ENCODE data around the gene CSRP1.
A peak's percentile ranks its signal among the peaks of the same experiment; 100 is the strongest.
"Not testable (repeated sequence)": the region's sequence is repeated elsewhere in the genome, so short reads cannot be mapped to it uniquely, and the experiment has no call there.

The CSRP1 gene

GRCh38 chr1:201479201-201479730 is 27.7 kb downstream of the CSRP1 start:
- DNase-seq = no peak
- Mint-ChIP-seq H3K36me3 (peaks cover 7% of the 10 kb centered on the region), H3K9me3 (no peaks in the 10 kb centered on the region), H3K27ac (no peak overlapping the region), H3K4me3 (no peak overlapping the region), H3K27me3 (peaks cover 57% of the 10 kb centered on the region), H3K4me1 (peaks cover 41% of the 10 kb centered on the region)
- CTCF ChIA-PET = interaction anchor here (1.1 to 15.0 kb wide), 6 partner anchors 10 to 230 kb away, joined by 4 to 349 read pairs (median 68); partner anchors contain the start of genes CSRP1 and PHLDA3

- H3K27me3 Mint-ChIP-seq = peaks cover 61% of the 10 kb centered on the region
- not testable (repeated sequence) for H3K9me3 Mint-ChIP-seq, H3K4me3 Mint-ChIP-seq, H3K27ac Mint-ChIP-seq, H3K36me3 Mint-ChIP-seq, DNase-seq
- CTCF ChIA-PET = interaction anchor here (5.8 to 15.0 kb wide), 3 partner anchors 9 to 36 kb away, joined by 32 to 349 read pairs (median 156); partner anchors contain the start of gene PHLDA3
- peaks cover 41% of the 10 kb centered on the region for H3K4me1 Mint-ChIP-seq
These were observed 28.3 kb downstream of the CSRP1 start for GRCh38 chr1:201478666-201479065.

DNA sequence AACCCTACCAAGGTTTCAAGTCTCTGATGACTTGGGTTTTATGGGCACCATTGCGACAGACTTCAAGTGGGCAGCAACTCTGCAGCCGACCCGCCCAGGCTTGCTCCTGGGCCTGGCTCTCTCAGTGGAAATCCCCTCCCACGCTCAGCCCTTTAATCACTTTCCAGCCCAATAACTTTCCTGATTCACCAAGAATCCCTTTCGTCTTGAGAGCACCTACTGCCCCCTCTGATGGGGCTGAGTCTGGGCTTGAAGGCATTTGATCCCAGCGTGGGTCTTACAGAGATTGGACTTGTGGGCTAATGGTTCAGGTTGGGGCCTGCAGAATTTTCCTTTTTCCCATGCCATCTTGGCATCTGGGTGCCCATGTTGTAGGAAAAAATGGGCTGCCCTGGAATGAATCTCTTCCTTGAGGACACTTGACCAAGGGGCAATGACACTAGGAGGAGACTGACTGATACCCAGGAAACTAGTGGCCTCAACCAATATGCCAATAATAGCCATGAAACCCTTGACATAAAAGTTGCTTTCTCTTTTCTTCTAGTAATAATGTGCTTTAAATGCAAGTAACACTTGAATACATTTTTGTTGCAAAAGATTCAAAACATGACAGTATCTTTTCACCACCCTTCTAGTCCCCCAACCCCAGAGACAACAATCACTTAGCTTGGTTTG is 30.1 kb downstream of the CSRP1 start:
- Mint-ChIP-seq H3K27me3 (peaks cover 76% of the 10 kb centered on the region), H3K36me3 (no peaks in the 10 kb centered on the region), H3K4me1 (peaks cover 34% of the 10 kb centered on the region), H3K9me3 (no peaks in the 10 kb centered on the region), H3K4me3 (no peak overlapping the region), H3K27ac (no peak overlapping the region)
- CTCF ChIA-PET = interaction anchor here (0.6 to 15.0 kb wide), 3 partner anchors 30 to 302 kb away, joined by 3 to 349 read pairs (median 156); no protein-coding TSS in a partner anchor
- DNase-seq = no peak

- Mint-ChIP-seq H3K36me3 (no peaks in the 10 kb centered on the region), H3K4me1 (peaks cover 27% of the 10 kb centered on the region), H3K4me3 (no peak overlapping the region), H3K9me3 (no peaks in the 10 kb centered on the region), H3K27me3 (peaks cover 76% of the 10 kb centered on the region), H3K27ac (no peak overlapping the region)
- no peak for DNase-seq
- CTCF ChIA-PET = interaction anchor here (0.6 to 0.9 kb wide), 2 partner anchors 37 to 303 kb away, joined by 3 to 4 read pairs; no protein-coding TSS in a partner anchor
These were observed 30.8 kb downstream of the CSRP1 start for GRCh38 chr1:201475915-201476669.

DNA sequence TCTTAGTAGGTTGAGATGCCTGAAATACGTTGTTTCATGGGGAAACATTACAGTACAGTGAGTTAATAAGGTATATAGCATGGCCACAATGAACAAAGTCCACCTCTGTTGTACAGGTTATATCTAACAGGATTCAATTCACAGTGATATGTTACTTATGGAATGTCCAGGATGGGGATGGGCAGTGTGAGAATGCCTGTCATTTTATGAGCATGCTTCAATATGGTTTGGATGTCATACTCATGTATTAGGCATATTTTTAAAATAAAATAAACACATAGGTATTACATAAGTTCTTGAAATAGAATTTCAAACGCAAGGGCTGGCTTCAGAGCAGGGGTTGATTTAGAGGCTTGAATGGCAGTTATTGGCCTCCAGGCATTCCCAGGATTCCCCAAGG is 31.8 kb downstream of the CSRP1 start:
- H3K27me3 Mint-ChIP-seq = peaks cover 76% of the 10 kb centered on the region
- CTCF ChIA-PET = no interaction called here

GRCh38 chr1:201473296-201473695 is 33.6 kb downstream of the CSRP1 start:
- CTCF ChIA-PET = interaction anchor here (1.0 to 2.7 kb wide), 3 partner anchors 8 to 37 kb away, joined by 3 to 10 read pairs (median 9); no protein-coding TSS in a partner anchor
- Mint-ChIP-seq H3K9me3 (no peaks in the 10 kb centered on the region), H3K4me3 (no peak overlapping the region), H3K36me3 (peaks cover 2% of the 10 kb centered on the region), H3K27ac (no peak overlapping the region), H3K27me3 (peaks cover 85% of the 10 kb centered on the region), H3K4me1 (peaks cover 30% of the 10 kb centered on the region)
- DNase-seq = no peak

More for the DNA sequence above, 31.8 kb downstream of the CSRP1 start:
- Mint-ChIP-seq H3K4me3 (no peak overlapping the region), H3K9me3 (no peaks in the 10 kb centered on the region), H3K27ac (no peak overlapping the region), H3K36me3 (no peaks in the 10 kb centered on the region), H3K4me1 (peaks cover 21% of the 10 kb centered on the region)
- DNase-seq = no peak

- not testable (repeated sequence) for H3K27ac Mint-ChIP-seq, DNase-seq, H3K36me3 Mint-ChIP-seq, H3K9me3 Mint-ChIP-seq, H3K4me3 Mint-ChIP-seq
- CTCF ChIA-PET = interaction anchor here (1.8 to 2.7 kb wide), 2 partner anchors 9 to 25 kb away, joined by 9 to 10 read pairs; no protein-coding TSS in a partner anchor
- Mint-ChIP-seq H3K4me1 (peaks cover 37% of the 10 kb centered on the region), H3K27me3 (peaks cover 86% of the 10 kb centered on the region)
These were observed 34.6 kb downstream of the CSRP1 start for GRCh38 chr1:201472321-201472720.

DNA sequence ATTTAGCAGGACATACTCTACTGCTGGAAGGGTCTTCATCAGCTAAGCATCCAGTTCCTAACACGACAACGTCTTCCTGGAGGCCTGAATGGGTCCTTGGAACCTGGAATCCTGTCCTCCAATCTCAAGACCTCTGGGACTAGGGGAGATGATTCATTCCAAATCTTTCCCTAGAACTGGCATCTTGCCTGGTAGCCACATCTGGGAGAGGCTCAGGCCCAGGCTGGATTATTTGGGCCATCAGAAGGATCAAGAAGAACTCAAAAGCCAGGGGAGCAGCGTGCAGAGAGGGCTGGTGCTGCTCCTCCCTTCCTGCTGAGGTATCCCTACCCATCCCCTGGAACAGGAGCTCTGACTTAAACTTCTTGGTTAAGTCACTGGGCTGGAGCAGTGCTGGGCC is 35.2 kb downstream of the CSRP1 start:
- Mint-ChIP-seq H3K4me3 (no peak overlapping the region), H3K4me1 (peaks cover 35% of the 10 kb centered on the region), H3K9me3 (no peaks in the 10 kb centered on the region), H3K27me3 (peaks cover 82% of the 10 kb centered on the region), H3K36me3 (peaks cover 5% of the 10 kb centered on the region), H3K27ac (no peak overlapping the region)
- no peak for DNase-seq
- CTCF ChIA-PET = interaction anchor here (1.8 kb wide), 1 partner anchor 10 kb away, joined by 10 read pairs; no protein-coding TSS in a partner anchor

- no peak overlapping the region for H3K4me3 Mint-ChIP-seq
- peaks cover 5% of the 10 kb centered on the region for H3K36me3 Mint-ChIP-seq
- no peak overlapping the region for H3K27ac Mint-ChIP-seq
- no peak for DNase-seq
- no peaks in the 10 kb centered on the region for H3K9me3 Mint-ChIP-seq
- peaks cover 70% of the 10 kb centered on the region for H3K27me3 Mint-ChIP-seq
- peaks cover 26% of the 10 kb centered on the region for H3K4me1 Mint-ChIP-seq
- CTCF ChIA-PET = interaction anchor here (3.2 kb wide), 1 partner anchor 10 kb away, joined by 32 read pairs; no protein-coding TSS in a partner anchor
These were observed 36.3 kb downstream of the CSRP1 start for GRCh38 chr1:201470581-201470980.

DNA sequence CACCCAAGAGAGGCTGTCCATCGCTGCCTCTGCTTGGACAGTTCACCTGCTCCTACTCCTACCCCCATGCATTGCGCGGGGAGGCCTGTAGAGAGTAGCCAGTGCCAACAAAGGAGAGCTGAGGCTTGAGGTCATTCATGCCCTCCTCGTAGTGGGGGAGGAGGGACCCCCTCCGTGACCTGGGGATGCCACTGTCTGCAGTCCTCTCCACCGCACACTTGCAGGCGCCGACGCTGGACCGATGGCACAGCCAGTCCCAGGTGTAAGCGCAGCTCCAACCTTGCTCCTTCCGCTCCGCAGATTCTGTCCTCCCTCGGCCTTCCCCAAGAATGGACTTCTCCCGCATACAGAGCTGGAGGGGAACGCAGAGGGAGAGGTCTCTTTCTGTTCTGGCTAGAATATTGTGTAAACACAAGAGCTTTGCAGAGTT is 37.3 kb downstream of the CSRP1 start:
- Mint-ChIP-seq H3K27me3 (peaks cover 65% of the 10 kb centered on the region), H3K9me3 (no peaks in the 10 kb centered on the region), H3K4me1 (peaks cover 26% of the 10 kb centered on the region), H3K27ac (no peak overlapping the region), H3K36me3 (peaks cover 10% of the 10 kb centered on the region), H3K4me3 (peak overlapping the region; percentile 86)
- CTCF ChIA-PET = interaction anchor here (1.0 to 3.2 kb wide), 8 partner anchors 11 to 43 kb away, joined by 3 to 32 read pairs (median 5); no protein-coding TSS in a partner anchor
- DNase-seq = no peak

GRCh38 chr1:201468844-201469644 is 37.9 kb downstream of the CSRP1 start, which contains the start of gene PHLDA3:
Gene PHLDA3, minus strand, starts transcription at chr1:201469188. Its CDS starts 402 bp downstream, at chr1:201468786.
- peak within 1 kb of the TSS; percentile 86 for H3K4me3 Mint-ChIP-seq
- peak within 1 kb of the TSS; percentile 80 for H3K27ac Mint-ChIP-seq
- peaks cover 65% of the 10 kb centered on the region for H3K27me3 Mint-ChIP-seq
- peaks cover 26% of the 10 kb centered on the region for H3K4me1 Mint-ChIP-seq
- H3K9me3 Mint-ChIP-seq = no peaks in the 10 kb centered on the region
- peaks cover 12% of the 10 kb centered on the region for H3K36me3 Mint-ChIP-seq
- CTCF ChIA-PET = interaction anchor here (1.0 to 3.2 kb wide), 8 partner anchors 12 to 44 kb away, joined by 3 to 32 read pairs (median 5); no protein-coding TSS in a partner anchor
- DNase-seq = peak; percentile 80

GRCh38 chr1:201468501-201468843 is 38.5 kb downstream of the CSRP1 start:
- CTCF ChIA-PET = interaction anchor here (1.0 to 3.2 kb wide), 8 partner anchors 12 to 45 kb away, joined by 3 to 32 read pairs (median 5); no protein-coding TSS in a partner anchor
- H3K36me3 Mint-ChIP-seq = peaks cover 12% of the 10 kb centered on the region
- H3K27me3 Mint-ChIP-seq = peaks cover 60% of the 10 kb centered on the region

DNA sequence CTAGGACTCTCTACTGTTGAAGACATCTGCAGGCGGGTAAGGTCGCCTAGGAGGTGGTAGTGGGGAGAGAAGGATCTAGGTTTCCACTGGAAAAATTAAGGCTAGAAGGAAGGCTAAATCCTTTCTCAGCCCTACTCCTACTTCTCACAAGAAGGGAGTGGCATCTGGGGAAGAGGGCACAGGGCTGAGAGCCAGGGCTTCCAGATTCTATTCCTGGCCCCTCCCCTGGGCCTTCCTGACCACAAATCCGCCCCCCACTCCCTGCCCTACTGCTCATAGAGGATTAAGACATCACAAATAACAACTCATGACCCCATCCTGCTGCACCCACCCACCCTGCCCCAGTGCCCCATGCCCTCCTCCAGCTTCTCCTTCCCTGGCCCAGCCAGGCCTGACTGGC is 40.4 kb downstream of the CSRP1 start:
- Mint-ChIP-seq H3K27me3 (peaks cover 51% of the 10 kb centered on the region), H3K36me3 (peaks cover 12% of the 10 kb centered on the region), H3K9me3 (no peaks in the 10 kb centered on the region), H3K4me1 (peaks cover 26% of the 10 kb centered on the region), H3K27ac (no peak overlapping the region), H3K4me3 (no peak overlapping the region)
- CTCF ChIA-PET = interaction anchor here (0.6 to 1.5 kb wide), 6 partner anchors 15 to 46 kb away, joined by 3 to 9 read pairs (median 4); no protein-coding TSS in a partner anchor
- DNase-seq = no peak

More at GRCh38 chr1:201468501-201468843, 38.5 kb downstream of the CSRP1 start:
- peak; percentile 61 for DNase-seq
- Mint-ChIP-seq H3K4me3 (peak overlapping the region; percentile 86), H3K4me1 (peaks cover 26% of the 10 kb centered on the region), H3K27ac (no peak overlapping the region), H3K9me3 (no peaks in the 10 kb centered on the region)
